ENCODE results near the gene GALNT18. TPM values are rescaled to one million over a fixed set of nuclear protein-coding genes. Genes with fewer than 3 reads are reported as not detected.

The GALNT18 gene
- total RNA-seq, 1 experiment from 2014 or later, result 13.6 TPM

DNA sequence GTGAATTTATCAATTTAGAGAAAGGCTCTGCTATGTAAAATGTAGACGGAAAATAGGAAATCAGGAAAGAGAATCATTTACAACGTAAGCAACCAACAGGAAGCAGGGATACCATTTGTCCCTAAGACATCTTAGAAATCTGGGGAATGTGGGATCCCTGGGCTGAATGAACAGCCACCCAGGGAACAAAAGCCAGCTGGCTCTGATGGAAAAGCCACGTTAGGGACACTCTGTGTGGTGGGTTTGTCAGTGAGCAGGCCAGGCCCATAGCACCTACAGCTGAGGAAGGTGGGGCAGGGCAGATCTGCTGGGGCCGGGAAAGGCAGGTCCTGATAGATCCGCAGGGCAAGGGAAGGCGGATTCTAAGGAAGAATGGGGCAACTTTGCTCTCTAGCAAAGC is 181.7 kb downstream of the GALNT18 start:
- no peak for DNase-seq (ENCODE audit: low read depth)

DNA sequence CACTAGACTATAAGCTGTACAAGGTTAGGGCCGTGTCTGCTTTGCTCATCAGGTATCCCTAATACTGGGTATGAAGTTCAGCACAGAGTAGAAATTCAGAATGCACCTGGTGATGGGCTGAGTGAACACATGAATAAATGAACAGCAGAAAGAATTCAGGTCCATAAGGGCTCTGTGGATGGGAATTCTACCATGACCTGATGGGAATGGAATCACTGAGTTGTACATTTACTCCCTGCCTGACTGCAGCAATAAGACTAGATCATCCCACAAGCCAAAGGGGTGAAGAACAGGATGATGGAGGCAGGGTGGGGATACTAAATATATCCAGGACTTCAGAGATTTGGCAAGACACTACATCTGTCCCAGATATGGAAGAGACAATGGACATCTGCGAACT is 182.2 kb downstream of the GALNT18 start:
- DNase-seq (ENCODE audit: low read depth), result no peak

DNA sequence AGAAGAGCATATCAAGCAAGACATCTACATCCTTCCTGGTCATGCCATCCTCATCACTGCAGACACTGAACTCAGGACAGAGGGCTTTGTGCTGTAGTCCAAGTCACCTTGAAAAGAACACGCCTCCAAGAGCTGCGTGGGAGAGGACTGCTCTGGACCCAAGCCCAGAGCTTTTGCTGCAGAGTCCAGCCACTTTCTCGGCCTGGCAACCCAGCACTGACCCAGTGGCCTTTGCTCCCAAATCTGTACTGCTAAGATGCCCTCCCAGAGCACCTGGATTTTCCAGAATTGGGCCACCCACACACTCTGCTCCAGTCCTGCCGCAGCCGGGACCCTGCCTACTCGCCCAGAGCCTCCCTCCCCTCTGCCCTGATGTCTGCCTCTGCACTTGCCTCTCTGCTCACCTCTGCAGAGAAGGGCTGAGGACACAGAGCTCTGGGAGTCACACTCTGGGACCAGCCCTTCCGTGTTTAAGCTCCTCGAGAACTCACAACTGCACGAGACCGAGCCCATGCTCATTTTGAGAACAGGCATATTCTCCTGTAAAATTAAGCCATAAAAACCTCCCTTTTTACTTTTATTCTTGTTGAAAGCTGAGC is 185.0 kb downstream of the GALNT18 start:
- no peak for DNase-seq (ENCODE audit: low read depth)

DNA sequence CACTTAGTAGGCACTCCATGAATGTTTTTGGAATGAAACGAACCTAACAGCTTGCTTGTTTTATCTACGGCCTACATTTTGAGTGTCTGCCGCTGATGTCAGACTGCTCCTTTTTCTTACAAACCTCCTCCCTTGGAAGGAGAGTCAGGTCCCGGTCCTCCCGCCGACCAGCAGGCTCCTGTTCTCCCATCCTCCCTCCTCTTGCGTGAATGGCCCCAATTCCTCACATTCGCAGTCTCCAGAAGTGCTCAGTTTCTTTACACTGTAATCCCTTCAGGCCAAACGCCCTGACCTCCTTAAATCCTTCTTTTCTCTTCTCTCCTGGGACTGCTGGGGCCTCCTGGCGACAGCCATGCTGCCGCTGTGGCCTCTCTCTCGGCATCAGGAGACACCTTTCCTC is 186.2 kb downstream of the GALNT18 start:
- no peak for DNase-seq (ENCODE audit: low read depth)

DNA sequence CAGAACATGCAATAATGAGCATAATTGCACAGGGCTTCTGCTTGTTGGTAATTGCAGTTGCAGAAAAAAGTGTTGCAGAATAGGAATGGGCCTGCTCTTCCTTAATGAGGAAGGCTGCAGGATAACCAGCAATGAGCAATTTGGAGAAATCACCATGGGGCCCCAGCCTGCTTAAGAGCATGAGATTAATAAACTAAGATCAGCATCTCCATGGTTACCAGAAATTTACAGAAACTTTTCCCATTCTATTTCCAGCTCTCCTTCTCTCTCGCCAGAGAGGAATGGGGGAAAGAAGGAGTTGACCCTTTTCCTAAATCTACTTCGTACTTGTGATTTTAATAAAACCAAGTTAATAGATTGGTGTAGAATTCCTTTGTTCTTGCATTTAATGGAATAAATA is 187.8 kb downstream of the GALNT18 start:
- DNase-seq (ENCODE audit: low read depth), result no peak

DNA sequence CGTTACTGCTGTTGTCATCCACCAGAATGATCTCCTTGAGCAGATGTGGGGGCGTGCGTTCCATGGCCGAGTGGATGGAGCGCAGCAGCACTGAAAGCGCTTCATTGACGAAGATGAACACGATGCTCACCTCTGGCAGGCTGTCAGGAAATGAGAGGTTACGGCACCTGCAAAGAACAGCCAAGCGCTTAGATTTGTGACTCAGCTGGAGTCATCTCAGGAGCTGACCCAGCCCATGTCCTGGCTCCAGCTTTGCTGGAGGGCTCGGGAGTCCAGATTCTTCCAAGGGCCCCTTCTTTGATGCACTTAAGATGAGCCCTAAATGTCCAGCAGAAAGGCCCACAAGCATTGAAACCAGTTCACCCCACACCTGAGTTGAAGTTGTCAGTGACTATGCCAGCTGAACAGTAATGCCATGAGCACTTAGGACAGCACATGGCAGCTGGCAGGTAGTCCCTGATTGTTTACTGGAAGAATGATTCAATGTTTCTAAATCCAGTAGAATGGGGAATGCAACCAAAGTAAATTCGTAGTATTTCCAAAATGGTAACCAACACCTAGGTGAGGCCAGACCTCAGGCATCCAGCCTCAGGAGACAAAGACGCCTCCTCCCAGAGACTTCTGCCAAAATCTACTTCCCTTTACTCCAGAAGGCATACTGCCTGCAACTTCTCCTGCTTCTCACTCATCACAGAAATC is 189.0 kb downstream of the GALNT18 start:
- DNase-seq (ENCODE audit: low read depth), result no peak

DNA sequence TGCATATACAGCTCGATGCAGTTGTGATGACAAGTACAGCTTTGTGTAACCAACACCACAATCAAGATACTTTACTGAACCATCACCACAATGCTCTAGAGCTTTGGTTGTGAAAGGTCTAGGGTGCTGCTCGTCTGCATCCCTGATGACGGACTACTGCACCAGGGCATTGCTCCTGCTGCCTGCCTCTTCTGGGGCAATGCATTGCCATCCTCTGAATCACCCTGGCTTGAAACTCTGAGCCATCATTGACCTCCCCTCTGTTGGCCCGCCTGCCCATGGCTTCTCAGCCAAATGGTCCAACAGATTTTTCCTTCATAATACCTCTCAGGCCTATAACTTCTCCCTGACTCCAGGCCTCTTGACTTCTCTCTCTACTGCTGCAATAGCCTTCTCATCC is 191.4 kb downstream of the GALNT18 start:
- DNase-seq (ENCODE audit: low read depth), result peak; percentile 46

DNA sequence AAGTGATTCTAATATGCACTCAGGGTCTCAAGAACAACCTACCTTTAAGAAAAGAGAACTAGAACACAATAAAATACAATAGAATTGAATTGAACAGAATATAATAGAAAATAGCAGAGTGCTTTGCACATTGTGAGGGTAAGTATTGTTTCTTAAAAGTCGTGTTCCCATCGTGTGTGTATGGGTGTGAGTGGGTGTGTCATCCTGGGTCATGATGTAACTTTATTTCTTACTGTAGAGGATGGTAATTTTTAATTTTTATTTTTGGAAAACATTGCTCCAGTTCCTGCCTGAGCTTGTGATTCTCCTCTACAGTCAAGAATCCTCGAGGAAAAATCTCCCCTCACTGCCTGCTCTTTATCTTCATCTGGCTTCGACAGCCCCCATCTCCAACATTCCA is 193.1 kb downstream of the GALNT18 start:
- no peak for DNase-seq (ENCODE audit: low read depth)

DNA sequence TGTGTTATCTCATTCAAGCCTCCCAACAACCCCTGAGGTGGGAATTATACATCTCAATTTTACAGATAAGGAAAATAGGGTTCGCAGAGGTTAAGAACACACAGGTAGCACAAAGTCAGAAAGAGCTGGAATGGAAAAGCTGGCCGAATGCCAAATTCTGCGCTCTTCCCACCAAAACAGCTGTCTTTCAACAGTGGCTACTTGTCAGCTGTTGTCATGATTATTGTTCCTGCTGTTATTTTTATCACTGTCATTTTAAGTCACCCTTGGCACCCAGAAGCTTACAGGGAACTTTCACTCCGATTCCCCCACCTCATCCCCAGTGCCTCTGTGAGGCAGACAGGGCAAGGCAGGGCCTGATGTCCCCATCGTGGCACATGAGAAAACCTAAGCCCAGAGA is 194.3 kb downstream of the GALNT18 start:
- DNase-seq (ENCODE audit: low read depth), result no peak

DNA sequence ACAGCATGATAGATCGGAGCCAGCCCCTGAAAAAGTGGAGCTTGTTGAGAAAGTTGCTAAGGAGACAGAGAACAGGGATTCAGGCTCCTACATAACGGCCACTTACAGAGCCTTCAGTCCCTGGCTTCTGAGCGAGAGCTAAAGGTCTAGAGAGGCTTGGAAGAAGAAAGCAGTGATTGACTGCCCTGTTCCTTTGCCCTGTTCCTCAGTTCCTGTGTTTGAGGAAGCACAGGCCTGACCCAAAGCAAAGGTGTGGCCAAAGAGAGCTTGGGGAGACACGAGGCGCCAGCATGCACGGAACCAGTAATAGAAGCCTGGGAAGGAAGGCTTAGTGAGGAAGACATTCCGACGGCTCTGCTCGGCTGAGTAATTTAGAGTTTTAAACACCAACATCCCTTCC is 194.7 kb downstream of the GALNT18 start:
- no peak for DNase-seq (ENCODE audit: low read depth)

DNA sequence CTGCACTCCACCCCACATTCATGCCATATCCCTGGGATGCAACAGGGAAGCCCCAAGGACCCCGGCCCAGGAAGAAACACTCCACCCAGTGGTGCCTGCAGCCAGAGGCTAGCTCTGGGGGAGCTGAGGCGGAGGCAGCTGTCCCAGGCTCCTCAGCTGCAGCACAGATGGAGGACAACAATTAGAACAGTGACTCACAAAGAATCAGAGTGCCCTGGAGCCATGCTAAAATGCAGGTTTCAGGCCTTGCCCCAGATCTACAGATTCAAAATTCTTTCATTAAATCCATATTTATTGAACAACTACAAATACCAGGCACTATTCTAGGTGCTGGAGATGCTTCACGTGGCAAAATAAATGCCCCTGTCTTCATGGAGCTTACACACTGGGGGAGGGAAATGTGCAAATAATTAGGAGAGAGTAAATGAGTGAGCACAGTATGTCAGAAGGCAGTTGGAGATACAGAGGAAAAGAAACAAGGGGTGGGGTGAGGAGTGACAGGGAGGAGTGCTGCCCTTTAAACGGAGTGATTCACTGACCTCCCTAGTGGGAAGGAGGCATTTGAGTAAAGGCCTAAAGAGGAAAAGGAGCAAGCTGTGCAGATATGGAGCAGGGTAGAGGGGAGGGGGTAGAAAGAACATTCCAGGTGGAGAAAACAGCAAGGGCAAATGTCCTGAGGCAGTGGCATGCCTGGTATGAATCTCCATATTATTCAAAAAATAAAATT is 195.4 kb downstream of the GALNT18 start:
- peak; percentile 33 for DNase-seq (ENCODE audit: low read depth)

DNA sequence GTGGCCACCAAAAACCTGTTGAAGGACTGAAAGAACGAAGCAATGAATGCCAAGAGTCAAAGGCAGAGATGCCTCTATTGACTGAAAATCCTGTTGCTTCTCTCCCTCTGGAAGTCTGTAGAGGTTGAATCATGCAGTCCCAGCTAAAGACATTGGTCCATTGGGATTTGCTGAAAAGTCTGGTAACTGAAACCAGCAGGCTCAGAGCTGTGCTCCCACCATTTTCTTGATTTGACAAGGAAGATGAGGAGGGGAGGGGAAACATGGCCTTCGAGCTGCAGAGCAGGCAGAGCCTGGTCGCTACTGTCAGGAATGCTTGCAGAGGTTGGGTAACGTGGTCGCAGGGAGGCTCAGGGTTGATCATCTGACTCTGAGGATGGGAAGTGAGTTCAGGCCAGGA is 196.0 kb downstream of the GALNT18 start:
- DNase-seq (ENCODE audit: low read depth), result no peak

DNA sequence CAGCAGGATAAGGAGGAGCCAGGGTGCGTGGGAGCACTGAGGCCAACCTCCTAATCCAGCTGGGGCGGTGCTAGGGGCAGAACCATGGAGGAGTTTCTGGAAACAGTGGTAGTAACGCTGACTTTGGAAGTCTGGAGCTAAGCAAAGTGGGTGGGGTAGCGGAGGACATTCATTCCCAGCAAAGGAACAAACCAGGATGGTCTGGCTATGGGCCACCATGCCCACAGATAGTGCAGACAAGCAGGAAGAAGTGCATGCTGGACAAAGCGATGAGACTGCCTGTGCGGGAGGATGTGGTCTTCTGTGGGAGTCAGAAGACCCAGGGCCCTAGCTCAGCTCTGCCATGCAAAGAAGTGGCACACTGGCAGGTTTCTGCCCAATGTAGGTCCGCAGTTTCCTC is 197.1 kb downstream of the GALNT18 start:
- DNase-seq (ENCODE audit: low read depth), result no peak

DNA sequence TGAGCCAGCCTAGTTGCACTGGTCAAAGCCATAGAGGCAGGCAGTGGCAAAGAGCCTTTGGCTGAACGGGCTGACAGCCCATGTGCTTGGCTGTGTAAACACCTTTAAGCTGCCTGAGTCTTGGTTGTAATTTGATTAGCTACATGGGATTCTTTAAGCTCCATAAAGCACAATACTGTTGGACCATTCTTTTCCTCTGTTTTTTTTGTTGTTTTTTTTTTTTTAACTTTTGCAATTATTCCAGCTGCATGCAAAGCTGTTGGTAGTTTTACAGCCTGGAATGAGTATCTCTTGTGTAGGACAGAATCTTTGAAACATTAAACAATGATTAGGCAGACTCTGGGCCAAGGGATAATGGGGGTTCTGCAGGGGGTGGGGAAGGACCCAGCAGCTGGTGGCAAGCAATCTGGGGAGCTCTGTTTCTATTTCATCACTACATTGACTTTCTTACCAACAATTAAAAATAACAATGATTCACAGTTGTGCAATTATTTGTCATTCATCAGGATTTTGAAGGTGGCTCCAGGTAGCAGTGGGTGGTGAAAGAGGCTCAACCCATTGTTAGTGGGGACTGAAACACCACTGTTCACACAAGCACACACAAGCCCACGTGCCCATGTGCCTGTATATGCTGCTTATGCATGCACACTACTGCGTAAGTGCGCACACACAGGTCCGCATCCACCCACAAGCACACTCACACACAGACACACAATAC is 199.2 kb downstream of the GALNT18 start:
- DNase-seq (ENCODE audit: low read depth), result no peak

DNA sequence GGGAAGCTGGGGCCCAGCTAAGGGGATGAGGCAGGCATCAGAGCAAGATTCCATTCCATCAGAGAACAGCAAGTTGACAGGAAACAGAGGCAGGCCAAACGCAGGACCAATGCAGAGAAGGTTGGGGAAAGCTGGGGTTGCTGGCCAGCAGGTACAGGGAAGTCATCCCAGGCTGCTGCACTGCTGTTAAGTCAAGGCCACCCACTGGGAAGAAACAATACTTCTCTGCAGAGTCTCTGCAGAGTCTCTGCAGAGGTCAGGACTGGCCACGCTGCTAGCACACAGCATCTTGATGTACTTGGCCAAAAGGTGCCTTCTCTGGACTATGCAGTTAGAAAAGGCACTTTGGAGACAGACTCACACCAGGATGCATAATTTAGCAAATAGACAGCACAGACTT is 200.3 kb downstream of the GALNT18 start:
- DNase-seq (ENCODE audit: low read depth), result no peak

DNA sequence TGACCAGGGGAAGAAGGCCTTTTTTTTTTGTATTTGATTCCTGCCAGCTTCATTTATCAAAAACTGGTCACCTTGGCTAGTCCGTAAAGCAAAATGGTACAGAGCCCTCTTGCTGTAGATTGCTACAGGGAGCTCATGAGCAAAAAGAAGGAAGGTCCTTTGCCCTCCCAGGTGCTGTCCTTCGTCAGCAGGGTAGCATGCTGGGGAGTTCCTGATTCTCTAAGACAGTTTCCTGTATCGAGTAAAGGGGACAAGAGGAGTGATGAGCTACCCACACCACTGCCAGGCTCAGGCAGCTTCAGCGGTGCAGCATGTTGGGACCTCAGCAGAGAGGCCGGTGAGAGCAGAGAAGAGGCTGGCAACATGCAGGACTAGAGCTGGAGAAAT is 200.9 kb downstream of the GALNT18 start:
- no peak for DNase-seq (ENCODE audit: low read depth)

DNA sequence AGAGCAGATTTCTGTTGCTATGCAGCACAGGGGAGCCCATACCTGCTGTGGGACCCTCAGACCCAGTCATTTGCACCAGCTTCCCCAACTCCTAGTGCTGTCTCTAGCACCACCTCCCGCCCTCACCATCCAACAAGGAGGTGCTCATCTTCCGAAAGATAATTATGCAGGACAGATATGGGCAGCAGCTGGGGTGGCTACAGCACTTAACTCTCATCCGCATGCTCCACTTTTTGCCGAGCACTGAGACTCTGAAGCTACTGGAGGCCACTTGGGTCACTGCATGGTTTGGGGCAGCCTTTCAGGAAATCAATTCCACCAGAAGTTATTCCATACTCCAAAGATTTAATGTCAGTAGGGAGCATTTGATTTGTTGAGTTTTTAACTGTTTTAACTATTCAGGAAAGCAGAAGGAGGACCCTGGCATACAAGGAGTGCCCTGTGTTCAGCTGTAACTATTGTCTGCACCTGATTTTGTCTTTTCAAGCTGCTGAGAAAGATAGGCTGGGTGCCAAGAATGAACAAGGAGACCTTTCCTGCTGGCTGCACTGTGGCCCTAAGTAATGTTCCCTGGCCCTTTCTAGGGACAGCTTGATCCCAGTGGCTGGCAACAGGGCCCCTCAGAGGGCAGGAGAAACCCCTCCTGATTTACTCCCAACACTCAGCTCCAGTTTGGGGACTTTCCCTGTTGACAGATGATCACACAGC is 201.5 kb downstream of the GALNT18 start:
- DNase-seq (ENCODE audit: low read depth), result no peak

DNA sequence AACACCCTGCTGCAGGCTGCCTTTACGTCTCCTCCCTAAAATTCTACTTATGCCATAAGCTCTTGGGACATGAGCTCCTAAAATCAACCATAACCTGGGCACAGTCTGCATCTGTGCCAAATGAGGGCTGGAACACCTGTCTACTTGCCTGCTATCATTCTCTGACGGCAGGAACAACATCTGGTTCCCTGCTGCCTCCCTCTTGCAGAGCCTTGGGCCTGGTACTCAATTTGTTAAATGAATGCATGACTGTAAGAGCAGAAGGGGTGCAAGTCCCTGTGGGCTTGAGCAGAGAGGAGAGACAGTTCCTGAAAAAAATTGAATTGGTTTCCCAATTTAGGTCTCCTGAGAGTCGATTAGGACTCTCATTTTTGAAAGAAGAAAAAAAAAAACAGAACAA is 202.1 kb downstream of the GALNT18 start:
- DNase-seq (ENCODE audit: low read depth), result no peak

DNA sequence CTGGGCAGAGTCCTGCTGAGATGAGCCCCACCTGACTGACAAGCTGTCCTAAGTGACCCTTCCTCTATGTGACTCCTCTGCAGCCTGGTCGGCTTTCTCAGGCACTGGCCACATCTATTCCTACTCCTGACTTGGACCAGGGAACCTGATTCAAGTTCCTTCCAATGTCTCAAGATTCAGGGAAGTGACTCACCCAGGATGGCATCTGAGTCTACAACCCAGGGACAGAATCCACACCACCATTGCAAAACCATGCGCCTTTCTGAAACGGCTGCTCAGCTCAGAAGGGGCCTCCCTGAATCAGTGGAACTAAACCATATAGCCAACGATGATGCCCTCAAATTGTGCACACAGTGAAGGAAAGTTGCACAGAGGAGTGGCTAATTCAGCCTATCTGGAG is 204.9 kb downstream of the GALNT18 start:
- DNase-seq (ENCODE audit: low read depth), result peak; percentile 90

DNA sequence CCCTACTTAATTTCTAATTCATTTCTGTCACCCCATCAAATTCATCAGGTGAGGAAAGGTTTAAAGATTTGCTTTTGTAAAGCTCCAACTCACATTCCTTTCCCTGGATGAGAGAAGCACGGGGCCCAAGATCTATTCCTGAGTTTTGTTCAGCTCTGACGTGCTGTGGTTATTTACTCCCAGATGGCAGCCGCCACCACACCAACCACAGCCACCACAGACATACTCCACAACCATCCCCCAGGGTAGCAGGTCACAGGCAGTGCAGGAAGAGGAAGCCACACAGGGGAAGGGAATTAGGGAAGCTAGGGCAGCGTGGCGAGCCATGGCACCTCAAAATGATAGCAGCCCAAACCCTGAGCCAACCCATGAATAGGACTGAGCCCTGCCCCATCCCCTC is 205.3 kb downstream of the GALNT18 start:
- DNase-seq (ENCODE audit: low read depth), result peak; percentile 87

DNA sequence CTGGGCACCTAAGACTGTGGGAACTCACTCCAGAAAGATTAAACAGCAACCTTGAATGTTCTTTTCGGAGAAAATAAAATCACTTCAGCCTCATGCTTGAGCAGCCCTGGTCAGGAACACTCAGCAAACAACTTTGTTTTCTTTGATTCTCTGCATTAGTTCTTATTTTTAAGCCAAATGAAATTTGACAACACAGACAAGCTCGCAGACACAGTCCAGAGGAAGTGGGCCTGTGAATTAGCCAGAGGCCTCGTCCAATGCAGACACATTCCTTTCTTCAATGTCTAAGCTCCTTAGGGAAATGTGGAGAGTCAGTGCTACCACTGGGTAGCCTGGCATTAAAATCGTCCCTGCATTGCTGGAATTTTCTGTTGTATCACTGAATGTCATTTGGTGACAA is 205.9 kb downstream of the GALNT18 start:
- DNase-seq (ENCODE audit: low read depth), result no peak

DNA sequence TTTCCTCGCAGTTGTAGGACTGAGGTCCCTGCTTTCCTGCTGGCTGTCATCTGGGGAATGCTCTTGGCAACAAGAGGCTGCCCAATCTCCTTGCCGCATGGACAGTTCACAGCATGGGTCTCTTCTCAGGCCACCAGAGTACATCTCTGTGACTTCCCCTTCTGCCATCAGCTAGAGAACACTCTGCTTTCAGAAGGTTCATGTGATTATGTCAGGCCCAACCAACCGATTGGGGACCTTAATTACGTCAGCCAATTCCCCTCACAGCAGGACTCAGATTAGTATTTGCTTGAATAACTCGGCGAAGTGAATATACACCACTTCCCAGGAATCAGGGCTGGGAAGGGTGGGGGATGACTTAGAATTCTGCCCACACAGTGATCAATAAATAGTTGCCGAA is 206.8 kb downstream of the GALNT18 start:
- DNase-seq (ENCODE audit: low read depth), result no peak
